PFSK-1 (cell line): ENCODE data around the gene ZFAND3.

Experiments used
- FOXP2 ChIP-seq: optimal IDR thresholded peaks from 2 replicates; pipeline ENCODE3; 2011; ENCODE audit warnings: borderline replicate concordance, control low read depth, inconsistent platforms; ENCODE audit not compliant: insufficient read depth; ENCODE audit errors: extremely low read length, extremely low read depth
- POLR2AphosphoS5 ChIP-seq: IDR thresholded peaks from 2 replicates; pipeline ENCODE4 v1.6.1; 2012; ENCODE audit warnings: low read depth, mild to moderate bottlenecking, control low read depth, low read length, moderate library complexity
- SIN3A ChIP-seq: IDR thresholded peaks from 2 replicates; pipeline ENCODE4 v1.6.1; 2012; ENCODE audit warnings: mild to moderate bottlenecking, low read length, moderate library complexity, borderline replicate concordance; ENCODE audit not compliant: insufficient read depth
- TAF1 ChIP-seq: IDR thresholded peaks from 2 replicates; pipeline ENCODE4 v1.6.1; 2012; ENCODE audit warnings: low read length, control low read depth, borderline replicate concordance; ENCODE audit not compliant: insufficient read depth
- TF ChIP-seq, protein P1 (sequence below), 2 experiments: IDR thresholded peaks; 2 replicates each; pipeline versions ENCODE4 v1.6.1 to v1.8.0; 2011 to 2012; ENCODE audit warnings: low read depth in 2 of 2, low read length in 2 of 2, control low read depth in 1 of 2, inconsistent platforms in 1 of 2, mild to moderate bottlenecking in 1 of 2, moderate library complexity in 1 of 2; ENCODE audit not compliant: insufficient read depth in 1 of 2

Gene ZFAND3

DNA sequence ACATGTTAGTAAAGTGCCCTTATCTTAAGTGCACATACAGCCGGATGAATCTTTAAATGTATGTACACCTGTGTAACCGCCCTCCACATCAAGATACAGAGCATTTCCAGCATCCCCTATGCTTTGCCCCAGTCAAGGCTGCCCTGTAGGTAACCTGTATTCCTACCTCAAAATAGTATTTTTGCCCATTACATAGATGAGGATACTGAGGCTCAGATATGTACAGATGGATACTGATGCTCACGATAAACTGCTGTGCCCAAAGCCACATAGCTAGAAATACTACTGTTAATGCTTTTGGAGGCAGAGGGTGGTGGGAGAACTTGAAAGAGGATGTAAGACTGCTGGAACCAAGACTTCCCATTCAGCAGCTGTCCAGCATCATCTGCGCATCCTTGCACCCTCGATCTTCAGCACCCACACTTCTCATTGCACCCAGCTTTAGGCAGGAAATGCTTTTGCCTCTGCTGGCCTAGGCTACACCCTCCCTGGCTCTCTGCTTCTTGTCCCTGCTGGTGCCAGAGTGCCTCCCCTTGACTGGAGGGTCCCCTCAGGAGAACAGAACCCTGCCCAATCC lies 27.0 kb upstream of the ZFAND3 start:
- TF ChIP-seq, protein P1, sequence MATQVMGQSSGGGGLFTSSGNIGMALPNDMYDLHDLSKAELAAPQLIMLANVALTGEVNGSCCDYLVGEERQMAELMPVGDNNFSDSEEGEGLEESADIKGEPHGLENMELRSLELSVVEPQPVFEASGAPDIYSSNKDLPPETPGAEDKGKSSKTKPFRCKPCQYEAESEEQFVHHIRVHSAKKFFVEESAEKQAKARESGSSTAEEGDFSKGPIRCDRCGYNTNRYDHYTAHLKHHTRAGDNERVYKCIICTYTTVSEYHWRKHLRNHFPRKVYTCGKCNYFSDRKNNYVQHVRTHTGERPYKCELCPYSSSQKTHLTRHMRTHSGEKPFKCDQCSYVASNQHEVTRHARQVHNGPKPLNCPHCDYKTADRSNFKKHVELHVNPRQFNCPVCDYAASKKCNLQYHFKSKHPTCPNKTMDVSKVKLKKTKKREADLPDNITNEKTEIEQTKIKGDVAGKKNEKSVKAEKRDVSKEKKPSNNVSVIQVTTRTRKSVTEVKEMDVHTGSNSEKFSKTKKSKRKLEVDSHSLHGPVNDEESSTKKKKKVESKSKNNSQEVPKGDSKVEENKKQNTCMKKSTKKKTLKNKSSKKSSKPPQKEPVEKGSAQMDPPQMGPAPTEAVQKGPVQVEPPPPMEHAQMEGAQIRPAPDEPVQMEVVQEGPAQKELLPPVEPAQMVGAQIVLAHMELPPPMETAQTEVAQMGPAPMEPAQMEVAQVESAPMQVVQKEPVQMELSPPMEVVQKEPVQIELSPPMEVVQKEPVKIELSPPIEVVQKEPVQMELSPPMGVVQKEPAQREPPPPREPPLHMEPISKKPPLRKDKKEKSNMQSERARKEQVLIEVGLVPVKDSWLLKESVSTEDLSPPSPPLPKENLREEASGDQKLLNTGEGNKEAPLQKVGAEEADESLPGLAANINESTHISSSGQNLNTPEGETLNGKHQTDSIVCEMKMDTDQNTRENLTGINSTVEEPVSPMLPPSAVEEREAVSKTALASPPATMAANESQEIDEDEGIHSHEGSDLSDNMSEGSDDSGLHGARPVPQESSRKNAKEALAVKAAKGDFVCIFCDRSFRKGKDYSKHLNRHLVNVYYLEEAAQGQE (IDR thresholded peaks at IDR 0.05; ENCODE audit: insufficient read depth in 1 of 2, low read depth in 2 of 2, low read length in 2 of 2) = peak; percentile 70 to 77
- no peak for TF ChIP-seq TAF1
- TF ChIP-seq SIN3A = no peak

GRCh38 chr6:37793067-37793466 lies 26.5 kb upstream of the ZFAND3 start:
- TF ChIP-seq FOXP2 (no peak), TAF1 (no peak), SIN3A (no peak), POLR2AphosphoS5 (no peak)
- TF ChIP-seq, protein P1 (IDR thresholded peaks at IDR 0.05; ENCODE audit: insufficient read depth in 1 of 2, low read depth in 2 of 2, low read length in 2 of 2) = no peak

DNA sequence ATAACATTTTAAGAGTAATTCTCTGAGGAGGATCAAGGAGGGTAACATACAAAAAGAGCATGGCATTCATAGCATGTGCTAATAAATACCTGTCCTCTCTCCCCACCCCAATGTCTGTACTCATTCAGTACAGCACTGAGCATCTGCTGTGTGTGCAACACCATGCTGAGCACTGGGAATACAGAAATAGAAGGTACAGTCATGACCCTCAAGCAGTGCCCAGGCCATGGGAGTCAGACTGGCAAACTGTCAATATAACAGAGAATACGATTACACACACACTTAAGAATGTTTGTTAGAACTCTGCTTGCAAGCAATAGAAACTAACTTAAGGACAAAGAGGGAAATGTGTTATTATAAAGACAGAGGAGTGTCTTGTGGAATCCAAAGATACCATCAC lies 24.7 kb upstream of the ZFAND3 start:
- TF ChIP-seq FOXP2 = no peak
- TF ChIP-seq TAF1 = no peak
- TF ChIP-seq POLR2AphosphoS5 = no peak
- TF ChIP-seq, protein P1 (IDR thresholded peaks at IDR 0.05; ENCODE audit: insufficient read depth in 1 of 2, low read depth in 2 of 2, low read length in 2 of 2) = no peak
- no peak for TF ChIP-seq SIN3A

DNA sequence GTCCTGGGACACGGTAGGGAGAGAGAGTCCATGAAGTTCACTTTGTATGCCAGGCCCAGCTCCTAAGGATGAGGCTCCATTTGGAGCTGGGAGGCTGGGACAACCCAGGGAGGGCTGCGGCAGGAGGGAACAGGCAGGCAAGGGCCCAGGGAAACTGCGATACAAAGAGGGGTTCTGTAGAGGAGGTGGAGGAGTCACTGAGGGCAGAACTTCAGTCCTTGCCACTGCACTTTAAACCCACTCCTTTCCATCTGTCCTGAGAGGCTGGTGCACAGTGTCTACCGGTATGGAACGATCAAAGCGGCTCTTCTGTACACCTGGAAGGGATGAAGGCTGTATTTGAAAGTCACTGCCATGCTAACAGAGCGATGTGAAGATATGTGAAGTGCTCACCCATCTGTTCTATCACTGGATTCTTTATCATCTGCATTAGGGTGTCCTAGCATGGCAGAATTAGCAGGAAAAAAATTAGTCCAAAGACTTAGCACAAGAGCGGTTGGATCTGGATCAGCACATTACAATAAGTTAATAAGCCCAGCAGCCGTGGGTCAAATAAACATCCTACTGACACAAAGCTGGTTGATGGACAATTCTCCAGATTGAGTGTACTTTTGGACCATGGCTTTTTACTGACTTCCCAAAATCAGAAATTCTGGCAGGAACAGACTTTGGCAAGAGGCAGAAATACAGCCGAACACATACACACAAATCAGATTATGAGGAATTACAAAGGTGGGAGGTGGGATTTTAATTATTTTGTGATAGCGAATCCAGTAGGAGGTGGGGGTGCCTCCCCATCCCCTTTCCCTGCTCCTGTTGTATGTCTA lies 20.9 kb upstream of the ZFAND3 start:
- TF ChIP-seq, protein P1 (IDR thresholded peaks at IDR 0.05; ENCODE audit: insufficient read depth in 1 of 2, low read depth in 2 of 2, low read length in 2 of 2) = no peak
- TF ChIP-seq SIN3A (no peak), POLR2AphosphoS5 (no peak), FOXP2 (no peak), TAF1 (no peak)

DNA sequence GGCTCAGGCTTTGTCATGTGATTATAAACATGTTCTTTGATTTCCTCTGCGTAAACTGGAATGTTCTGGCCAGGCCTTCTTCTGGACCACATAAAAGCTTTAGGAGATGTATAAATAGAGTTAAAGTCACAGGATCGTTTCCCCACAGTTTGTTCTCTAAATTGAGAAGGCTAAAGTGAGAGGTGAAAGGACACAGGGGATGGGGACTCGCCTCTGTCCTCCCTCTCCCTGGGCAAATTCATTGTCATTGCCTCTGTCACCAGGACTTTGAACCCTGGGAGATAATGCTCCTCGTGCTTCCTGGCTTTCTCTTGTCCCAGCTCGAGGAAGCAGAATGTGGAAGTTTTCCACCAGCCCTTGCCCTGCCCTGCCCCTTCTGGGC lies 20.3 kb upstream of the ZFAND3 start:
- TF ChIP-seq TAF1 = no peak
- TF ChIP-seq, protein P1 (IDR thresholded peaks at IDR 0.05; ENCODE audit: insufficient read depth in 1 of 2, low read depth in 2 of 2, low read length in 2 of 2) = no peak
- no peak for TF ChIP-seq POLR2AphosphoS5
- no peak for TF ChIP-seq SIN3A
- no peak for TF ChIP-seq FOXP2
